T47D (cell line): ENCODE measurements around the gene SEMA4D.

Source experiments
- DNase-seq, 2 experiments: peaks; one replicate each; pipeline versions ENCODE4 v3.0.0 to v3.0.0-alpha.2; 2011 to 2012; ENCODE audit warnings: low read depth in 1 of 2, low spot score in 1 of 2
- JUND ChIP-seq: IDR thresholded peaks from 2 replicates; pipeline ENCODE4 v1.6.1; 2012; ENCODE audit warnings: low read depth
- in situ Hi-C: cut with HindIII; loops from 2 replicates; pipeline ENCODE4 v1.10.0; 2016; ENCODE audit warnings: low sequenced_read_pairs, low pct_unique_long_range_greater_than_20kb

The SEMA4D gene

GRCh38 chr9:89524963-89525362 is 27.1 kb upstream of the SEMA4D start:
- in situ Hi-C loops: no loop called here
- no peak for DNase-seq
- no peak for TF ChIP-seq JUND

GRCh38 chr9:89523948-89524347 is 26.0 kb upstream of the SEMA4D start:
- DNase-seq: no peak
- in situ Hi-C loops: no loop called here
- TF ChIP-seq JUND: no peak

DNA sequence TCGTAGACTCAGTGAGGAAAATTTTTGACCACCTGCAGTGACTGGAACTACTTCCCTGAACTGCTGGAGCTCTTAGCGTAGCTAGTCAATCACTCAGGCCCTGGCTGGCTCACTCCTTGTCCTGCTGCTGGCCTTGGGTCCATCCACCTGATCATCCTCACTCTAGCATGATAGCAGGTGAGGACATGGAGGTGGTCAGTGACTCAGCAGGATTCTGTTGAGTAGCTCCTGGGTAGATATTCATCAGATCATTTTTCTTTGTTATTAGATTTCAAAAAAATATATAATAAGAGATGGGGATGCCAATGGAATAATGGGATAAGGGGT is 25.0 kb upstream of the SEMA4D start:
- no peak for DNase-seq
- no peak for TF ChIP-seq JUND
- in situ Hi-C loops: no loop called here

- TF ChIP-seq JUND: no peak
- in situ Hi-C loops: no loop called here
- no peak for DNase-seq
Observed at GRCh38 chr9:89522261-89522958, 24.5 kb upstream of the SEMA4D start.

DNA sequence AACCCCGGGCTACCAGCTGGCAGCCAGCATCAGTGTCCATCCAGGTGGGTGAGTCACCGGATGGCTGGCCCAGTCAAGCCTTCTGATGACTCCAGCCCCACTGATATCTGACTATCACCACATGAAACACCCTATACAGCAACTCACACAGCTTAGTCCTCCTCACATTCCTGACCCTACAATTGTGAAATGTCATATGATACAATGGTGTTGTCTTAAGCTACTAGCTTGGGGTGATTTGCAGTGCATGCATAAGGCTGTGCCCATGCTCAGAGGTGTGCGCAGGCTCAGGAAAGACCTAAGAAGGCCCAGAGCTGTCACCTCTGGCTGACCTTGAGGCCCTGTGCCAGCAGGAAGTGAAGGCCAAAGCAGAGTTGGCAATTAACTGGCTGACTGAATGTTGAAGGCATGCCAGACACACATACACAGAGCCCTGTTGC is 21.5 kb upstream of the SEMA4D start:
- in situ Hi-C loops: no loop called here
- DNase-seq: peak in 1 of 2 experiments; percentile 44
- TF ChIP-seq JUND: no peak

GRCh38 chr9:89518466-89519365 is 20.8 kb upstream of the SEMA4D start:
- in situ Hi-C loops: no loop called here
- DNase-seq: no peak
- no peak for TF ChIP-seq JUND

DNA sequence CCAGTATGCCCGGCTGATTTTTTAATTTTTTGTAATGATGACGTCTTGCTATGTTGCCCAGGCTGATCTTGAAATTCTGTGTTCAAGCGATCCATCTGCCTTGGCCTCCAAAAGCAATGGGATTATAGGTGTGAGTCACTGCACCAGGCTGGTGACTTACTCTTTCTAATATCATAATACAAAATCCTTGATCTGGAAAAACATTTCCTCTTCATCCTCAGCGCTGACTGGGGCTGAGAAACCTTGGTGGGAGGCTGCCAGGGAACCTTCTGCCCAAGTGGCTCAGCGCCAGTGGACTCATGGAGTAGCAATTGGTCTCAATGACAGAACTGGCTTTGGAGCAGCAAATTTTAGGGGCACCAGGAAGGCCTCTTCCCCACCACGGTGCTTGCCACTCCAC is 17.5 kb upstream of the SEMA4D start:
- in situ Hi-C loops: no loop called here

DNA sequence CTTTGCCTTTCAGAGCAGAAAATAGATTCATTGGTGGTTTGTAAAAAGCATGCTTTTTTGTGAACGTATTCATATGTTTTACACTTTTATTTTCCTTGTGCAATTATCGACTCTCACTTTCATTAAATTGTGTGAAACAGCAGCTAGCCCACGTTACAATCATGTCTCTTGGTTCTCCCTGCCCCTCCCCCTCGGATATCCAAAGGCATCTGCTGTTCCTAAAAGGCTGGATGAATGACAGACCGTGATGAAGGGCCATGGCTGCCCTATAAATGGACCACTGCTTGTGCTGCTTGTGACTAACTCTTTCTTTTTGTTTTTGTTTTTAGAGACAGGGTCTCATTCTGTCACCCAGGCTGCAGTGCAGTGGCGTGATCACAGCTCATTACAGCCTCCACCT is 17.0 kb upstream of the SEMA4D start:
- in situ Hi-C loops: no loop called here
- no peak for TF ChIP-seq JUND
- no peak for DNase-seq

More for the DNA sequence above, 17.5 kb upstream of the SEMA4D start:
- no peak for DNase-seq
- TF ChIP-seq JUND: no peak

- in situ Hi-C loops: no loop called here
- no peak for TF ChIP-seq JUND
- DNase-seq: no peak
Observed at GRCh38 chr9:89514337-89514736, 16.4 kb upstream of the SEMA4D start.

DNA sequence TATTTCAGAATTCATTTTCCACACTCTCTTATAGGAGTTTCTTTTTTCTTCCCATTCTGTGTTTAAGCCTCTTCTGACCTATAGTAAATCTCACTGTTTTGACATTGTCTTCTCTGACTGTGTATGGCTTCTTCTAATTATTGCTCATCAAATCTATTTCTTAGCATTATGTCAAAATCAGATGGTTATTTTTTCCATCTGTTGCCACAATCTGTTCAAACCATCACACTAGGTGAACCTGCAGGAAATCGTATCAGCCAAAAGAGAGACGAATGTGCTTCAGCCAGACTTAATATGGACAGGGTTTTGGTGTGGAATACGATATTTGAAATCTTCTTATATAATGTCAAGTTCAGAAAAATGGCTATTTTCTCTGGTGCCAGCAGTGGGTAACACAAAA is 15.9 kb upstream of the SEMA4D start:
- in situ Hi-C loops: no loop called here
- no peak for TF ChIP-seq JUND
- DNase-seq: no peak

- DNase-seq: no peak
- no peak for TF ChIP-seq JUND
- in situ Hi-C loops: no loop called here
Observed at GRCh38 chr9:89512382-89512781, 14.5 kb upstream of the SEMA4D start.

- TF ChIP-seq JUND: no peak
- in situ Hi-C loops: no loop called here
- no peak for DNase-seq
Observed at GRCh38 chr9:89508951-89509615, 11.2 kb upstream of the SEMA4D start.

DNA sequence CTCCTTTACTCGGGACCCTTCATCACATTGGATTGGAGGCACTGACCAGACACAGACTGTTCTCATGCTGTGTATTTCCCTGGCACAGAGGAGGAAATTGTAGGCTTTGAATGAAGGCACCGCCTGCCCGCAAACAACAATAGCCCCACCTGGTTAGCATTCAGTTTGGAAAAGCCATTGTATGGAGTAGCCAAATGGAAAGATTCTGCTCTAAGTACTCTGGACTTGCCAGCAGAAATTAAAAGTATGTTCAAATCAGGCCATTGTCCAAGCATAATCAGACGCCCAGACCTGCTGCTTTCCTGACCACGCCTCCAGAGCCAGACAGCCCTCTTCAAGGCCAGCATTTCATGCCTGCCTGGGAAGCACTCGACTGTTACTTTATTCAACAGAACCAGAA is 8.0 kb upstream of the SEMA4D start:
- in situ Hi-C loops: no loop called here
- DNase-seq: no peak
- no peak for TF ChIP-seq JUND
